ENCODE data around the gene HSPA6.
A peak's percentile ranks its signal among the peaks of the same experiment; 100 is the strongest.
"Not testable (repeated sequence)": the region's sequence is repeated elsewhere in the genome, so short reads cannot be mapped to it uniquely, and the experiment has no call there.

The HSPA6 gene

DNA sequence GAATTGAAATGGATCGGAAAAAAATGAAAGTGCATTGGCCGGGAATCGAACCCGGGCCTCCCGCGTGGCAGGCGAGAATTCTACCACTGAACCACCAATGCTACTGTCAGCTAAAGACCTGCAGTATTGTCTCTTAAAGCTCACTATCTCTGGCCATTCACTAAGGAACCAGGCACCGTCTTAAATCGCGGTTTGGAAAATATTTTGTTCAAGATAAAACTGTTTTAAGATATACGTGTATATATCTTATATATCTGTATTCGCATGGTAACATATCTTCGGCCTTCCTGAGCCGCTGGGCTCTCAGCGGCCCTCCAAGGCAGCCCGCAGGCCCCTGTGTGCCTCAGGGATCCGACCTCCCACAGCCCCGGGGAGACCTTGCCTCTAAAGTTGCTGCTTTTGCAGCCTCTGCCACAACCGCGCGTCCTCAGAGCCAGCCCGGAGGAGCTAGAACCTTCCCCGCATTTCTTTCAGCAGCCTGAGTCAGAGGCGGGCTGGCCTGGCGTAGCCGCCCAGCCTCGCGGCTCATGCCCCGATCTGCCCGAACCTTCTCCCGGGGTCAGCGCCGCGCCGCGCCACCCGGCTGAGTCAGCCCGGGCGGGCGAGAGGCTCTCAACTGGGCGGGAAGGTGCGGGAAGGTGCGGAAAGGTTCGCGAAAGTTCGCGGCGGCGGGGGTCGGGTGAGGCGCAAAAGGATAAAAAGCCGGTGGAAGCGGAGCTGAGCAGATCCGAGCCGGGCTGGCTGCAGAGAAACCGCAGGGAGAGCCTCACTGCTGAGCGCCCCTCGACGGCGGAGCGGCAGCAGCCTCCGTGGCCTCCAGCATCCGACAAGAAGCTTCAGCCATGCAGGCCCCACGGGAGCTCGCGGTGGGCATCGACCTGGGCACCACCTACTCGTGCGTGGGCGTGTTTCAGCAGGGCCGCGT lies at the start of gene HSPA6:
Gene HSPA6 (plus strand): TSS at position 724 of the 925 bp plus-strand sequence. CDS start 119 bp downstream, at position 843.
- DNase-seq (ENCODE audit: low read depth in 2 of 2): peak; percentile 48 to 62

DNA sequence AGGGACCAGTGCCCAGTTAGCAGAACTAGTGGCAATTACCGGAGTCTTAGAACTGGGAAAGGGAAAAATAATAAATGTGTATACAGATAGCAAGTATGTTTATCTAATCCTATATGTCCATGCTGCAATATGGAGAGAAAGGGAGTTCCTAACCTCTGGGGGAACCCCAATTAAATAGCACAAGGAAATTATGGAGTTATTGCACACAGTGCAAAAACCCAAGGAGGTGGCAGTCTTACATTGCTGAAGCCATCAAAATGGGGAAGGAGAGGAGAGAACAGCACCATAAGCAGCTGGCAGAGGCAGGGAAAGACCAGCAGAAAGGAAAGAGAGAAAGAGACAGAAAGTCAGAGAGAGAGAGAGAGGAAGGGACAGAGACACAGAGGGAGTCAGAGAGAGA lies 46.6 kb upstream of the HSPA6 start:
- not testable (repeated sequence) for DNase-seq (ENCODE audit: low read depth in 2 of 2)

DNA sequence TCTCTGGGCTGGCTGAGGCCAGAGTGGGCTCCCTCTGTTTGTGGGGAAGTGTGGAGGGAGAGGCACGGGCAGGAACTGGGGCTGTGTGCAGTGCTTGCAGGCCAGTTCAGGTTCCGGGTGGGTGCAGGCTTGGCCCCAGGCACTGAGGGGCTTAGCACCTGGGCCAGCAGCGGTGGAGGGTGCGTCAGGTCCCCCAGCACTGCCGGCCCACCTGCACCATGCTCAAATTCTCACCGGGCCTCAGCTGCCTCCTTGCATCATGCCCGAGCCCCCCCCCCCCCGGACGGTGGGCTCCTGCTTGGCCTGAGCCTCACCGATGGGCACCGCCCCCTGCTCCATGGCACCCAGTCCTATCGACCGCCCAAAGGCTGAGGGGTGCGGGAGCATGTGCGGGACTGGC lies 45.4 kb upstream of the HSPA6 start:
- no peak for DNase-seq (ENCODE audit: low read depth in 2 of 2)

DNA sequence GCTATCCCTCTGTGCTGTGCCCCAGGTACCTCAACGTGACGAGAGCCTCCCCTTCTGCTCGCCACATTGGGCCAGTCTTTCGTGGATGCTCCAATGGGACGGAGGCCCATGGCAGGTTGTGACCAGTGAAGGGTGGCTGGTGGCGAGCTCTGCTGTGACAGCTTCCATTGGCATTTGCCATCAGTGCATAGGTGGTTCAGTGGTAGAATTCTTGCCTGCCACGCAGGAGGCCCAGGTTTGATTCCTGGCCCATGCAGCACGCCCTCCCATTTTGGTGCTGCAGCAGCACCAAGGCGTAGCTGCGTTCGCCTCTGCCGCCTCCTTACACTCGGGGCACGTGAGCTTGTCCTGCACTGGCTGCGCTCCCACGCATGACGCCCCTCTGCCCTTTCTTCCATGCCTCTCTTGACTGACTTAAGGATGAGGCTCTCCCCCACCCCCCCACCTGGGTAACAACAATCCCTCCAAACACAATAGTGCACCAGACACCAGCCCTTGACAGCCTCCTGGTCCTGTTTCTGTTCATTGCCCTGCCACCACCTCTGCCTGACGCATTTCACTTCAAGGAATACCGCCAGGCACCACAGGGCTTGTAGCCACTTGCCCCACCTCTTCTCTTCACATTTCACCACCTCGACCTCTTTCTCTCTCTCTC lies 43.8 kb upstream of the HSPA6 start:
- no peak for DNase-seq (ENCODE audit: low read depth in 2 of 2)

DNA sequence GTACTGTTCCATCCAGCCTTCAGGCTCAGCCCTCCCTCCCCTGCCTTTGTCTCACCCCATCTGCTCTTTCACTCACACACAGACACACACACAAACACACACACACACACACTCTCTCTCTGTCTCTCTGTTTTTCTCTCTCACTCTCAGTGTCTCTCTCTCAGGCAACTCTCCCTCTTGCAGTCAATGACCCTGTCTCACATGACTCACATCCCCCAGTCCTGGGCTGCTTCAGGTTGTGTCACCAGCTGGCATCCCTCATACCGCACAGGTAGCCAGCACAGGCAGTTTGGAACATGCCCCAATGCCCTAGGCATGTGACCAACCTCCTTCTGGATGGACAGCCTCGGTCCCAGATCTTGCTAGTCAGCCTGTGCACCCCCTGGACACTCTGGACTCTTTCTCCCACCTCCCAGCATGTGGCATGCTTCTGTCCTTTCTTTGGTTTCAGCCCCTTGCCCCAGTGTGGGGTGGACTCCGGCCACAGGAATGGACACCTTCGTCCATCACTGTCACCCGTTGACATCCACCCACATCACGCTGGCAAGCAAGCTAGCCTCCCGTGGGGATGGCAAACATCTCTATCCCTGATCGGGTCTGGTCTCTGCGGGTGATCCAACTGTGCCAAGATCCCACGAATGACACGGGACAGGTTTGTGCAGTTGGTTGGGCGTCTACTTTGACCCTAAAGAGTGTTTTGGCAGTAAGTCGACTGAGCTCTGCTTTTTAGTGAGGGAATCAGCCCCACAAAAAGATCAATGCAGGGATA lies 42.5 kb upstream of the HSPA6 start:
- no peak for DNase-seq (ENCODE audit: low read depth in 2 of 2)

DNA sequence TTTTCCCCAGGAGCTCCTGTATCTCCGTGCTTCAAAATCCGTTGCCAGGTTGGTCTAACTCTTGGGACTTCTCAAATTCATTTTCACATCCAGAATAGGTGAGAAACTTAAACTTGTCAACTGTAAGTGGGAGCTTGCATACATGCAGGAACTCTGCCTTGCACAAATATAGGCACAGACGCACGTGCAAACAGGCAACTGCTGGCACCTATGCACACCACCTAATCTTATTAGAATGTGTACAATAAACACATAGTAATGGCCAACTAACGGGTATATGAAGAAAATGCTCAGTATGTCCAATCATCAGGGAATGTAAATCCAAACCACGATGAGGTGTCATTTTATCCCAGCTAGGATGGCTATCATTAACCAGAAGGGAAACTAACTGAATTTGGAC lies 41.7 kb upstream of the HSPA6 start:
- DNase-seq (ENCODE audit: low read depth in 2 of 2): no peak

DNA sequence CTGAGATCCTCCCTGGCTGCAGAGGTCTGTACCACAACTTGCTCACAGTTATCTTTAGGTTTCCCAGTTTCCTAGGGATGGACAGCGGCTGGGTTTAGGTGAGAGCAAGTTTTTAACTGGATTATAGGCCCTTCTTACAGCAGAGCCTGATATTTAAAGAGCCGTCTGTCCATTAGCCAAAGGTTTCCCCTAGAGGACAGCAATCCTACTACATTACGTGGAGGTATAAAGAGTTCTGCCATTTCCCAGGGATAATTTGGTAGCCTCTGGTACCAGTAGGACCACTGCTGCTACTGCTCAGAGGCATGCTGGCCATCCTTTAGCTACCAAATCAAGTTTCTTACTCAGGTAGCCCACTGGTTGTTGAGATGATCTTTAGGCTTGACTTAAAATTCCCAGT lies 41.0 kb upstream of the HSPA6 start:
- no peak for DNase-seq (ENCODE audit: low read depth in 2 of 2)

DNA sequence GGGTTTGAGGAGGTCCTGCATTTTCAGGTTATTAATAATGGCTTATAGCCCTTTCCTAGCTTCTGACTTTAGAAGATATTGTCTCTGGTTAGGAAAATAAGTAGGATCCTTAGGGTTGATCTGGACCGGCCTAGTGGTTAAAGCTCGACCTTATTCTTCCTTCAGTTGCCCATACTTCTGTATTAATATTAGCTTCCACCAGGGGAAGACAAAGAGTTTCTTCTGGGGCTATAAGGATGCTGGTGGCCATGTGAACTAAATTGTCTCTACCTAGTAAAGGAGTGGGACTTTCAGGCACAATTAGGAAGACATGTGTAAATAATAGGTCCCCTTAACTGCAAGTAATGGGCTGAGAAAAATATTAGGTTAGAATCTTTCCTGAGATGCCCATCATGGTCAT lies 39.7 kb upstream of the HSPA6 start:
- DNase-seq (ENCODE audit: low read depth in 2 of 2): no peak

DNA sequence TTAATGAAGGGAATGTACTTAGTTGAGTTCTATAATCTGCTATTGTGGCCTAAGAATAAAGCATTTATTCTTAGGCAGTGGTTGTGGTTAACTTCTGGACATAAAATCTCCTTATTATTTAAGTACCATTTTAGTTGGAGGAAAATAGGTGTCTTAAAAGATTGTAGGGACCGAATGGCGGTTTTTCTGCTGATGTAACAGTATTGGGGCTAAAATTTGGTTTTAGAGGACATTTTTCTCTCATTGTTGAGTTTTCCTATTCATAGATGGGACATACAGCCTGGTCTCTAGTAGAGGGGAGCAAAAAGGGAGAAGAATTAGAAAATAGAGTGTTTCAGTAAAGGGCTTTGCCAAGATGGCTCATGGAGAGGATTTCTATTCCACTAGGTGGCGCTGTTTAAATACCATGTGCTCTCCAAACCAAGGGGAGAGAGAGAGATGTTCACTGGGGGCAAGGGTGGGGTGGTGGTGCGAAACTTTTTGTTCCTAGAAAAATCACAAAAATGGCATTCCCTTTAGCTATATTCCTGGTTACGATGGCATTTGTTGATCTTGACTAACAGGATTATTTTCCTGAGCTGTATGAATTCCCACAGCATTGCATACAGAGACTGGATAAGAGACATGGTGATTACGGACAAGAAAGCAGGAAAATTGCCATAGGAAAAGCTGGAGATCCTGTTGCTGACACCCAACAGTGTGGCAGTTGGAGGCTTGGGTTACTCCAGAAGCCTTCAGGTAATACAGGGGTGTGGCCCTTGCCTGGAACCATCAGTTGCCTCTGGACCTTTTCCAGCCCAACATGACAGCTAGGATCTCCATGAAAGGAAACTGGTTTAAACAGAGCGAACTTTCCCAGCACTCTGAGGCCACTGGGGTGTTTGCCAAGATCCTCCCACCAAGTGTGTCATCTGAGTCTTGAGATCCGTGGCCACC lies 37.3 kb upstream of the HSPA6 start:
- peak; percentile 7 for DNase-seq (ENCODE audit: low read depth in 2 of 2)

DNA sequence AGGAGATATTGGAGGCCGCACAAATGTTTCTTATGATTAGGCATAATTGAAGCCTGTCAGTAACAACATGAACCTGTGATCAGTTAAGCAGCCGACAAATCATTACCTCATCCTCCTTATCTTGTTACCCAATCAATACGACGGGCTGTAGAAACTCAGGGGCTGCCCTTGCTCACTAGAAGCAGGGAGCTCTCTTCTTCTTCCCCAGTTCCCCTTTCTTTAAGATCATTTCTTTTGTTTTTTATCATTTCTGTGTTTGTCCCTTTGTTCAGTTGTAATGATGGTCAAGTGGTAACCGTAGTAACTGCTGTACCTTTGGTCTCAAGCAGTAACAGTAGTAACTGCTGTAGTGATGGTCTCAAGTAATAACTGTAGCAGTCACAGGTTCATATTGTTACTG lies 32.9 kb upstream of the HSPA6 start:
- DNase-seq (ENCODE audit: low read depth in 2 of 2): no peak

DNA sequence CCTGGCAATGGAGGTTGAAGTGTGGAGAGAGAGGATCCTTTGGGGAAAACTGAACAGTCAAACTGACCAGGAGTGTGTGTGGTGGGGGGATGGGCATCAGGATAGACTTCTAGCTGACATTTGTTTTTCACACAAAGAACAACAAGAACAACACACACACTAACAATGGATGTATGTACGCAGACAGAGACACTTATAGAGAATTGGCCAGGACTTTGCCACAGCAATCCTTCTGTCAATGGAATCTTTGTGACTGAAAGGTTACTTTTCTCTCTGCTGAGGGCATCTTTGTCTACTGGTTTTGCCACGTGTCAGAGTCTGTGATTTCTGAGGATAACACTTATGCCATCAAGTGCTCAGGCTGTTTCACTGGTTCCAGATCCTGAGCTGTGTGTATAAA lies 31.5 kb upstream of the HSPA6 start:
- DNase-seq (ENCODE audit: low read depth in 2 of 2): no peak

- no peak for DNase-seq (ENCODE audit: low read depth in 2 of 2)
Measured at GRCh38 chr1:161494091-161494735, 30.1 kb upstream of the HSPA6 start.

DNA sequence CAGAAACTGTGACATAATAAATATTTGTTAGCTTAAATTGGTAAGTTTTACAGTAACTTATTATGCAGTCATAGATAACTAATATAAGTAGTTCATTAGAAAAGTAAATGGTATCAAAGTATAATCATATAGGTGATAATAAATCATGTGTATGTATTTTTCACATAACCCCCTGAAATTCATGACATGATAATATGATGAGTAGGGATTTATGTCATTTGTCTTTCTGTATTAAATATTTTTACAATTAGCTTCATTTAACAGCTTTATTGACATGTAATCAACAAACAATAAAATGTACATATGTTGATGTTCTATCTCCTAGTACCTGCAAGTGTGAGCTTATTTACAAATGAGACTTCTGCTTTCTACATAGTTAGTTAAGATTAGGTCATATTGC lies 28.9 kb upstream of the HSPA6 start:
- DNase-seq (ENCODE audit: low read depth in 2 of 2): no peak

DNA sequence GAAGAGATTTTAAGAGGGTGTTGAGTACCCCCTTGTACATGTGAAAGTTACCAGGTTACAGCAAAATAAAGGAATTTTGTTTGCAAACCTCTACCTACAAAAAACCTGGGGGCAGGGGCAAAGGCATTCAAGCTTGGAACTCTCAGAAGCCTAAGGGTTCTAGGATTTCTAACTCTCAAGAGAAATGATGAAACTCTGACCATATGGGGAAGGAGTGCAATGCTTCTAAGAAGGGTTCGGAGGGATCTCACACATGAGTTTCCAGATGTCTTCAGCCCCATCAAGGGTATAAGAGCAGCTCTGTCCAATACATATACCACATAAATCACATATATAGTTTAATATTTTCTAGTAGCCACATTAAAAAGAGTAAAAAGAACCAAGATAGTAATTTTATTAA lies 26.4 kb upstream of the HSPA6 start:
- no peak for DNase-seq (ENCODE audit: low read depth in 2 of 2)

DNA sequence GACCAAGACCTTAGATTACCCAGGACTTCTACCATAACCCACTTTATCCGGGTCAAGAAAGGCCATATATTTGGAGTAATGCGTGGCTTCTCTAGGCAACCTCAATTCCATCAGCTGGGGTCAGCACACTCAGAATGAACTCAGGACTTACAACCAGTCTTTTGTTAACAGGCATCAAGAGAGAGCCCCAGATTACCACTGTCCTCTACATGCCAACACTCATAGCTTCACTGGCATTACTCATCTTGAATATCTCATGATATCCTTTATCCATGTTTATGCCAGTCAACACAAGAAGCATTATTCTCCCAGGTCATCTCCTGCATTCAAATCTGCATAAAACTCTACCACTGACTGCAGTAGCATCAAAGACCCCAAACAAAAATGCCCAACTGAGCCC lies 25.7 kb upstream of the HSPA6 start:
- DNase-seq (ENCODE audit: low read depth in 2 of 2): no peak

DNA sequence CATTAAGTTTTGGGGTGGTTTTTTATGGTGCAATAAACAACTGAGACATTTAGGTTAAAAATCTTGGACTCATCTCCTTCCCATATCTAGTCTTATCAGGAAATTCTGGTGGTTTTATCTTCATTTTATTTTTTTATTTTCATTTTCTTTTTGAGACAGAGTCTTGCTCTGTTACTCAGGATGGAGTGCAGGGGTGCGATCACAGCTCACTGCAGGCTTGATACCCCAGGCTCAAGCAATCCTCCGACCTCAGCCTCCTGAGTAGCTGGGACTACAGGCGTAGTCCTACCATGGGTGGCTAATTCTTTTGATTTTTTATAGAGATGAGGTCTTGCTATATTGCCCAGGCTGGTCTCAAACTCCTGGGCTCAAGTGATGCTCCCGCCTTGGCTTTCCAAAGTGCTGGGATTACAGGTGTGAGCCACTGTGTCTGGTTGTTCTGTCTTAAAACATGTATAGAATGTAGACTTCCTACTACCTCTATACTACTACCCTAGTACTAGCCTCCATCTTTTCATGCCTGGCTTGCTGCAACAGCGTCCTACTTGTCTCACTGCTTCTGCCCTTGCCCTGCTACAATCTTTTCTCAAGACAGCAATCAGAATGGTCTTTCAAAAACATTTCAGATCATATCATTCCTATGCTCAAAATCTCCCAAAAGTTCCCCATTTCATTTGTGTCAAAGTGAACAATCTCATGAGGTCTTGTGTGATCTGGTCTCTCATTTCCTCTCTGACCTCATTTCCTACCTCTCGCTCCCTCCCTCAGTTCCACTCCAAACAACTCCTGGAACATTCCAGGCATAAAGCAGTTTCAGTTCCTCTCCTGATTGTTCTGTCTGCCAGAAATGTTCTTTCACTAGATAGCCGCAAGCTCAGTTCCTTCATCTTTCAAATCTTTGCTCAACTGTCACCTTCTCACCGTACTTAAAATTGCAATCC lies 25.0 kb upstream of the HSPA6 start:
- DNase-seq (ENCODE audit: low read depth in 2 of 2): no peak

- no peak for DNase-seq (ENCODE audit: low read depth in 2 of 2)
Measured at GRCh38 chr1:161501234-161501633, 23.1 kb upstream of the HSPA6 start.

- DNase-seq (ENCODE audit: low read depth in 2 of 2): no peak
Measured at GRCh38 chr1:161502181-161502580, 22.2 kb upstream of the HSPA6 start.

- no peak for DNase-seq (ENCODE audit: low read depth in 2 of 2)
Measured at GRCh38 chr1:161502641-161503393, 21.5 kb upstream of the HSPA6 start.
